H1 (cell line): Measurements from ENCODE around the gene OR5H6.

ENCODE experiments used
- CHD2 ChIP-seq: IDR thresholded peaks from 2 replicates; pipeline ENCODE4 v1.6.1; 2012; ENCODE audit warnings: low read length, improper control_type of control experiment
- FOSL1 ChIP-seq: IDR thresholded peaks from 2 replicates; pipeline ENCODE4 v1.6.1; 2011; ENCODE audit warnings: mild to moderate bottlenecking, low read depth, low read length, moderate library complexity; ENCODE audit not compliant: insufficient read depth
- GTF2F1 ChIP-seq: IDR thresholded peaks from 2 replicates; pipeline ENCODE4 v1.6.1; 2012; ENCODE audit warnings: low read depth, low read length, improper control_type of control experiment, borderline replicate concordance
- KDM4A ChIP-seq: IDR thresholded peaks from one replicate; pipeline ENCODE4 v1.7.1; 2012; ENCODE audit warnings: low read depth, mild to moderate bottlenecking, moderate library complexity, low read length, inconsistent platforms; ENCODE audit not compliant: severe bottlenecking
- KDM5A ChIP-seq: fragments of 200-600 bp; IDR thresholded peaks from 2 replicates; pipeline ENCODE4 v1.7.1; 2012; ENCODE audit warnings: mild to moderate bottlenecking, low read length, inconsistent platforms, mixed read lengths
- POLR2AphosphoS5 ChIP-seq: IDR thresholded peaks from 2 replicates; pipeline ENCODE4 v1.6.1; 2011; ENCODE audit warnings: low read depth, low read length
- RAD21 ChIP-seq, 2 experiments: IDR thresholded peaks in 1 of 2; conservative IDR thresholded peaks in 1 of 2; 2 replicates each; pipeline ENCODE4 v1.6.1; 2011; ENCODE audit warnings: low read depth in 2 of 2, low read length in 2 of 2, improper control_type of control experiment in 1 of 2, inconsistent platforms in 1 of 2, mild to moderate bottlenecking in 1 of 2, moderate library complexity in 1 of 2
- TAF1 ChIP-seq: IDR thresholded peaks from 2 replicates; pipeline ENCODE4 v1.6.1; 2011; ENCODE audit warnings: mild to moderate bottlenecking, low read depth, low read length
- TEAD4 ChIP-seq: IDR thresholded peaks from 2 replicates; pipeline ENCODE4 v1.6.1; 2012; ENCODE audit warnings: low read depth, low read length, inconsistent platforms, mixed read lengths
- ZNF274 ChIP-seq: IDR thresholded peaks from 2 replicates; pipeline ENCODE4 v1.7.0; 2012; ENCODE audit warnings: low read length, borderline replicate concordance; ENCODE audit errors: extremely low read depth
- TF ChIP-seq, protein P1 (sequence below), 3 experiments: IDR thresholded peaks; 1 replicate in 2 of 3; 2 replicates in 1 of 3; pipeline versions ENCODE4 v1.5.1 to v1.6.1; 2011; ENCODE audit warnings: low read length in 3 of 3, mild to moderate bottlenecking in 3 of 3, inconsistent platforms in 2 of 3, low read depth in 1 of 3, moderate library complexity in 1 of 3; ENCODE audit not compliant: insufficient read depth in 1 of 3; ENCODE audit errors: control extremely low read depth in 1 of 3
- TF ChIP-seq, protein P2 (sequence below): IDR thresholded peaks from 2 replicates; pipeline ENCODE4 v1.6.1; 2012; ENCODE audit warnings: inconsistent platforms
- TF ChIP-seq, protein P3 (sequence below): IDR thresholded peaks from 2 replicates; pipeline ENCODE4 v1.6.1; 2011; ENCODE audit warnings: low read length, improper control_type of control experiment

DNA sequence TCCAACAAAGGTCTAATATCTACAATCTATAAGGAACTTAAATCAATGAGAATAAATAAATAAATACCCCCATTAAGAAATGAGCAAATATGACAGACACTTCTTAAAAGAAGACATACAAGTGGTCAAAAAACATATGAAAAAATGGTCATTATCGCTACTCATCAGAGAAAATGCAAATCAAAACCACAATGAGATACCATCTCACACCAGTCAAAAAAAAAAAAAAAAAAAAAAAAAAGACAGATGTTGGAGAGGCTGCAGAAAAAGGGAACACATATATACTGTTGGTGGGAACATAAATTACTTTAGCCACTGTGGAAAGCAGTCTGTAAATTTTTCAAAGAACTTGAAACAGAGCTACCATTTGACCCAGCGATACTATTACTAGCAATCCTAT is 31.6 kb upstream of the OR5H6 start:
- TF ChIP-seq KDM5A: no peak
- TF ChIP-seq, protein P1, sequence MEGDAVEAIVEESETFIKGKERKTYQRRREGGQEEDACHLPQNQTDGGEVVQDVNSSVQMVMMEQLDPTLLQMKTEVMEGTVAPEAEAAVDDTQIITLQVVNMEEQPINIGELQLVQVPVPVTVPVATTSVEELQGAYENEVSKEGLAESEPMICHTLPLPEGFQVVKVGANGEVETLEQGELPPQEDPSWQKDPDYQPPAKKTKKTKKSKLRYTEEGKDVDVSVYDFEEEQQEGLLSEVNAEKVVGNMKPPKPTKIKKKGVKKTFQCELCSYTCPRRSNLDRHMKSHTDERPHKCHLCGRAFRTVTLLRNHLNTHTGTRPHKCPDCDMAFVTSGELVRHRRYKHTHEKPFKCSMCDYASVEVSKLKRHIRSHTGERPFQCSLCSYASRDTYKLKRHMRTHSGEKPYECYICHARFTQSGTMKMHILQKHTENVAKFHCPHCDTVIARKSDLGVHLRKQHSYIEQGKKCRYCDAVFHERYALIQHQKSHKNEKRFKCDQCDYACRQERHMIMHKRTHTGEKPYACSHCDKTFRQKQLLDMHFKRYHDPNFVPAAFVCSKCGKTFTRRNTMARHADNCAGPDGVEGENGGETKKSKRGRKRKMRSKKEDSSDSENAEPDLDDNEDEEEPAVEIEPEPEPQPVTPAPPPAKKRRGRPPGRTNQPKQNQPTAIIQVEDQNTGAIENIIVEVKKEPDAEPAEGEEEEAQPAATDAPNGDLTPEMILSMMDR (IDR thresholded peaks at IDR 0.05; ENCODE audit: control extremely low read depth in 1 of 3, insufficient read depth in 1 of 3, low read depth in 1 of 3, low read length in 3 of 3): no peak
- no peak for TF ChIP-seq RAD21 (IDR thresholded peaks at IDR 0.05 in 1 of 2, conservative IDR thresholded peaks at IDR 0.05 in 1 of 2; ENCODE audit: low read depth in 2 of 2, low read length in 2 of 2)
- TF ChIP-seq, protein P2, sequence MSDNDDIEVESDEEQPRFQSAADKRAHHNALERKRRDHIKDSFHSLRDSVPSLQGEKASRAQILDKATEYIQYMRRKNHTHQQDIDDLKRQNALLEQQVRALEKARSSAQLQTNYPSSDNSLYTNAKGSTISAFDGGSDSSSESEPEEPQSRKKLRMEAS: no peak
- TF ChIP-seq, protein P3, sequence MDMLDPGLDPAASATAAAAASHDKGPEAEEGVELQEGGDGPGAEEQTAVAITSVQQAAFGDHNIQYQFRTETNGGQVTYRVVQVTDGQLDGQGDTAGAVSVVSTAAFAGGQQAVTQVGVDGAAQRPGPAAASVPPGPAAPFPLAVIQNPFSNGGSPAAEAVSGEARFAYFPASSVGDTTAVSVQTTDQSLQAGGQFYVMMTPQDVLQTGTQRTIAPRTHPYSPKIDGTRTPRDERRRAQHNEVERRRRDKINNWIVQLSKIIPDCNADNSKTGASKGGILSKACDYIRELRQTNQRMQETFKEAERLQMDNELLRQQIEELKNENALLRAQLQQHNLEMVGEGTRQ: no peak
- TF ChIP-seq FOSL1: no peak
- TF ChIP-seq ZNF274: no peak
- no peak for TF ChIP-seq CHD2
- TF ChIP-seq KDM4A: no peak
- TF ChIP-seq POLR2AphosphoS5: no peak
- no peak for TF ChIP-seq GTF2F1
- no peak for TF ChIP-seq TAF1
- no peak for TF ChIP-seq TEAD4
